GM21576 (cell line): ENCODE measurements around the gene IGFBP3.

Experiments
- ATAC-seq: cut with Tn5 transposase; IDR thresholded peaks from one replicate; pipeline ENCODE4 v1.9.1; 2021; ENCODE audit warnings: mild to moderate bottlenecking, moderate library complexity; ENCODE audit not compliant: unreplicated experiment

IGFBP3 gene

GRCh38 chr7:45893374-45893995, 27.6 kb downstream of the IGFBP3 start:
- ATAC-seq: no peak

DNA sequence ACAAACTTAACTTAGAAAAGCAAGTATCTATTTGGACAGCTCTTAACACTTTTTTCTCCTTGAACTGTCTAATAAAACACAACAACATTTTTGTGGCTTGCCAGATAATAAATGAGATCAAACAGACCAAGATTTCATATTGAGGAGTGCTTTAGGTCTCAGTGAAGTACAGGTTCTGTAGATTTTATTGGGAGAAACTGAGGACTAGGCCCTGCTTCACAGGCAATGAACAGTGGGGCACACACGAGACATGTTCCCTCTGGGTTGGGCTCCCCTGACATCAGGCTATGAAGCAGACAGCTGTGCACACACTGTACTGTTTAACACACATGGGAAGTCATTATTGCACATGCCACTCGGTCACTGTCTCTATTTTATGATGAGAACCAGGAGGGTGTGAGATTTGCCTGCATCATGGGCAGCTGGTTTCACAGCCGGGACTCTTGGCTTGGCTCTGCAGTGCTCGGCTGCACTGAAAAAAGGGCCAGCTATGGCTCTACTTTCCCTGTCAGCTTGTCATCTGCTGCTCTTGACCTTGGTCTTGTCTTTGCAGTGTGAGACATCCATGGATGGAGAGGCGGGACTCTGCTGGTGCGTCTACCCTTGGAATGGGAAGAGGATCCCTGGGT, 28.6 kb downstream of the IGFBP3 start:
- no peak for ATAC-seq

- ATAC-seq: no peak
Measured at GRCh38 chr7:45891462-45892402, 29.3 kb downstream of the IGFBP3 start.

DNA sequence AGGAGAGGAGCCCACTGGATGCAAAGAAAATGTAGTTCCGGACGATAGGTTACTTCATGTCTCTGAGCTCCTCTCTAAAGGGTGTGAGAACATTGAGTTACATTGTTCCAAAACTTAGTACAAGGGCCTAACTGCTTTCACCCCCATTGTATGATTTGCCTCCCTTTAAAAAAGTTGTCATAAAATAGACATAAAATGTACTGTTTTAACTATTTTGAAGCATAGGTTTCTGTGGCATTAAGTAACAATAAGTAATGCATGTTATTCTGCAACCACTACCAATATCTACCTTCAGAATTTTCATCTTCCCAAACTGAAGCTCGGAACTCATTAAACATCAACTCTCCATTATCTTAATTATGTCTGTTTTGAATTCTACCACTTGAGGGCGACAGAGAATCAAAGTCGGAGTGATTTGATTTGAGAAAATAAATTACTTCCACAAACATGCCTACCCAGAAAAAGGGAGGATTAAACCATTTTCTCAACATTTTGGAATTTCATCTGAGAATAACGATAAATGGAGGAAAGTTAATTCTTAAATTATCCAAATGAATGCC, 30.1 kb downstream of the IGFBP3 start:
- no peak for ATAC-seq

DNA sequence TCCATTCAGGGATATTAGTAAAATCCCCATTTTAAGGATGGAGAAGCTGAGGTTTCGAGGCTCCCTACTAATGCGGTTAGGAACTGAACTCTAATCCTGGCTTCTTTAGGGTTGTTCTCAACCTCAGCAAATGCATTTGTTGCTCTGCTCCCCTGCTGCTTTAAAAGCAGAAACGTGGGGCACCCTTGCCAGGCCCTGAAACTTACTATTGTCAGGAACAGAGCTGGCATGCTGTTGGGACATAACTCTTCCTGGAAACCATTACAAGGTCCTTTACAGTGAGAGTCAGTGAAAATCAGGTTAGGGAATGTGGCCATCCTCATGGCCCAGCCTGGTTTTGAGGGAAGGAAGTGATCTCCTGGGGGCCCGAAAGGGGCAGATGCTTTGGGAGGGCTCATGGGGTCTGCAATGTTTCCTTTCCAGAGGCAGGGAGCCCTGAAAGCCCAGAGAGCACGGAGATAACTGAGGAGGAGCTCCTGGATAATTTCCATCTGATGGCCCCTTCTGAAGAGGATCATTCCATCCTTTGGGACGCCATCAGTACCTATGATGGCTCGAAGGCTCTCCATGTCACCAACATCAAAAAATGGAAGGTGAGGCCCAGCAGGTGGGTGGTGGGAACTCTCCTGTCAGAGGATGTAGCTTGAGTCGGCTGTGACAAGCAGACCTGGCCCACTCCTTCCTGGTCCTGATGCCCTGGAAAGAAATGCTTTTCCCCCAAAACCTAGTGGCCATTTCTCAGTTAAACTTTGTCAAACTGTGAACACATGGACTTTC, 30.8 kb downstream of the IGFBP3 start:
- ATAC-seq: no peak

- no peak for ATAC-seq
Measured at GRCh38 chr7:45889367-45890067, 31.6 kb downstream of the IGFBP3 start.

GRCh38 chr7:45888993-45889366, 32.1 kb downstream of the IGFBP3 start:
- no peak for ATAC-seq

- no peak for ATAC-seq
Measured at GRCh38 chr7:45888185-45888992, 32.7 kb downstream of the IGFBP3 start, which contains the start of gene IGFBP1. IGFBP1 (plus strand) TSS chr7:45888488; CDS start chr7:45888653, 165 bp downstream.

GRCh38 chr7:45886931-45887667, 34.0 kb downstream of the IGFBP3 start:
- no peak for ATAC-seq

GRCh38 chr7:45885264-45885882, 35.7 kb downstream of the IGFBP3 start:
- no peak for ATAC-seq

- ATAC-seq: no peak
Measured at GRCh38 chr7:45884136-45884535, 36.9 kb downstream of the IGFBP3 start.

DNA sequence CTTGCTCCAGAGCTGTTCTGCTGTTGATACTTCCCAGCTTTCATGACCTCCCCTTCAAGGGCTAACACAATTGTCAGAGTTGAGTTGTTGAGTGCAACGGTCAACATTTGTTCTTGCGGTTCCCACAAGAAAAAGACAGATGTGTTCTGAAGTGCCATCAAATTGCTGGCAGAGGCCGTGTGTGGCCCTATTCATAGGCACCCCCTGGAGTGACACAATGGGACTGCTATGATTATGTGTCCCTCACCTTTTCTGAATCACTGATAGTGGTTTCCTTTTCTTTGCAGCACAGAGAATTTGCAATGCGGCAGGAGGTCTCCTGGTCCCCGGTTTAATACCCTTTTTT, 38.6 kb downstream of the IGFBP3 start:
- ATAC-seq: no peak

- no peak for ATAC-seq
Measured at GRCh38 chr7:45881759-45882464, 39.2 kb downstream of the IGFBP3 start.

GRCh38 chr7:45881280-45881758, 39.8 kb downstream of the IGFBP3 start:
- ATAC-seq: no peak

GRCh38 chr7:45880433-45880860, 40.6 kb downstream of the IGFBP3 start:
- no peak for ATAC-seq

GRCh38 chr7:45878457-45879144, 42.5 kb downstream of the IGFBP3 start:
- ATAC-seq: no peak

DNA sequence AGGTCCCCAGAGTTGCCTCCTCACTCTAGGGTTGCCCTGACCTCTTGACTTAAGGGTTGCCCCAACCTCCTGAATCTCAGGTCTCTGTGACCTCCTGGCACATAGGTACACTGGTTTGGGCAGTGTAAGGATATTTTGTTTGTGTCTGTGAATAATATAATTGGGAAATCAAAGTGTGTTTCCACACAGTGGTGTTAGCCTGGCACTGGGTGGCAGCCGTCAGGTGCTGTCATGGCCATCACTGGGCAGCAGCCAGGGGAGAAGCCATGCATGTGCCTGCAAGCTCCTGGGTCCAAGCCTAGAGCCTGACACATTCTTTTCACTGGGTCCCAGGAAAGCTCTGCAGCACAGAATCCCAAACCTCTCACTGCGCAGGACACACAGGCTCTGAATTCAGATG, 44.6 kb downstream of the IGFBP3 start:
- ATAC-seq: no peak
